Subcutaneous adipose tissue (tissue), 4 donors: Measurements from ENCODE around the gene HOXC4. TPM values are rescaled to one million over a fixed set of nuclear protein-coding genes. Genes with fewer than 3 reads are reported as not detected.

Source experiments
- CTCF ChIP-seq: fragments of 450-650 bp; IDR thresholded peaks from one replicate; pipeline ENCODE4 v1.5.1; 2016; ENCODE audit warnings: low read depth, mild to moderate bottlenecking, control low read depth, antibody characterized with exemption, moderate library complexity
- total RNA-seq, 4 donors: library from RNA; depleted of rRNA; stranded (reverse); fragments of >200 nt; gene quantifications; one replicate each; pipeline ENCODE4 v1.1.0, GENCODE V29; 2016

HOXC4 gene
- total RNA-seq, 4 donors from 2014 or later: 1.1 to 3.5 (median 2.1) TPM

GRCh38 chr12:54022960-54023884 is 30.4 kb upstream of the HOXC4 start:
- no peak for TF ChIP-seq CTCF

GRCh38 chr12:54024127-54024526 is 29.5 kb upstream of the HOXC4 start:
- TF ChIP-seq CTCF: no peak

GRCh38 chr12:54024581-54025305 is 28.9 kb upstream of the HOXC4 start:
- TF ChIP-seq CTCF: no peak

- no peak for TF ChIP-seq CTCF
Observed at GRCh38 chr12:54025499-54026405, 27.9 kb upstream of the HOXC4 start.

- TF ChIP-seq CTCF: no peak
Observed at GRCh38 chr12:54026640-54027441, 26.8 kb upstream of the HOXC4 start.

GRCh38 chr12:54027442-54027786 is 26.2 kb upstream of the HOXC4 start:
- no peak for TF ChIP-seq CTCF
